Liver (tissue), 9 donors: ENCODE measurements around the gene ZNF292. TPM values are rescaled to one million over a fixed set of nuclear protein-coding genes. Genes with fewer than 3 reads are reported as not detected.

ENCODE experiments used
- DNase-seq: peaks from one replicate; pipeline ENCODE4 v3.0.0-alpha.2; 2017; ENCODE audit warnings: low spot score
- H3K27ac ChIP-seq, 2 donors: one replicate each; pipeline ENCODE4 v1.7.0; 2013; ENCODE audit warnings: inconsistent platforms in 2 of 2, low read length in 2 of 2, control low read depth in 1 of 2, low read depth in 1 of 2, mild to moderate bottlenecking in 1 of 2
- H3K27me3 ChIP-seq, 4 donors: one replicate each; pipeline versions ENCODE4 v1.6.1 to v1.7.0; 2013; ENCODE audit warnings: low read length in 3 of 4, inconsistent platforms in 1 of 4, mild to moderate bottlenecking in 1 of 4, moderate library complexity in 1 of 4; ENCODE audit not compliant: control insufficient read depth in 4 of 4, insufficient read depth in 4 of 4
- H3K36me3 ChIP-seq, 4 donors: one replicate each; pipeline versions ENCODE4 v1.6.1 to v1.7.0; 2013; ENCODE audit warnings: low read length in 3 of 4, mild to moderate bottlenecking in 3 of 4, low read depth in 1 of 4, moderate library complexity in 1 of 4; ENCODE audit not compliant: control insufficient read depth in 4 of 4, insufficient read depth in 3 of 4
- H3K4me1 ChIP-seq, 4 donors: one replicate each; pipeline versions ENCODE4 v1.6.1 to v1.7.0; 2013; ENCODE audit warnings: low read length in 3 of 4, mild to moderate bottlenecking in 3 of 4, moderate library complexity in 1 of 4; ENCODE audit not compliant: control insufficient read depth in 4 of 4, insufficient read depth in 4 of 4
- H3K4me3 ChIP-seq, 3 donors: one replicate each; pipeline versions ENCODE4 v1.6.1 to v1.7.0; 2013; ENCODE audit warnings: low read length in 3 of 3, control low read depth in 1 of 3, low read depth in 1 of 3, mild to moderate bottlenecking in 1 of 3
- H3K9ac ChIP-seq, 2 donors: one replicate each; pipeline ENCODE4 v1.7.0; 2013; ENCODE audit warnings: low read length in 2 of 2, mild to moderate bottlenecking in 2 of 2, moderate library complexity in 2 of 2, control low read depth in 1 of 2, low read depth in 1 of 2
- H3K9me3 ChIP-seq, 4 donors: one replicate each; pipeline versions ENCODE4 v1.6.1 to v1.7.0; 2013; ENCODE audit warnings: low read length in 3 of 4; ENCODE audit not compliant: control insufficient read depth in 4 of 4
- ATF3 ChIP-seq: IDR thresholded peaks from 2 replicates; pipeline ENCODE4 v1.6.1; 2016; ENCODE audit warnings: antibody characterized with exemption
- CTCF ChIP-seq: fragments of 150-350 bp; IDR thresholded peaks from 2 replicates; pipeline ENCODE4 v1.5.1; 2017; ENCODE audit warnings: improper control_type of control experiment, low read depth, low read length; ENCODE audit not compliant: missing input control
- EGR1 ChIP-seq, 2 donors: IDR thresholded peaks; 2 replicates each; pipeline ENCODE4 v1.6.1; 2016 to 2018; ENCODE audit warnings: antibody characterized with exemption in 2 of 2, low read depth in 2 of 2
- FOXA1 ChIP-seq: IDR thresholded peaks from 2 replicates; pipeline ENCODE4 v1.6.1; 2016; ENCODE audit warnings: antibody characterized with exemption
- FOXA2 ChIP-seq: IDR thresholded peaks from 2 replicates; pipeline ENCODE4 v1.6.1; 2016; ENCODE audit warnings: antibody characterized with exemption
- GABPA ChIP-seq, 2 donors: IDR thresholded peaks in 1 of 2; conservative IDR thresholded peaks in 1 of 2; 2 replicates each; pipeline ENCODE4 v1.6.1; 2016; ENCODE audit warnings: antibody characterized with exemption in 2 of 2, mild to moderate bottlenecking in 1 of 2, moderate library complexity in 1 of 2
- HNF4A ChIP-seq, 2 donors: conservative IDR thresholded peaks; 2 replicates each; pipeline ENCODE4 v1.6.1; 2016; ENCODE audit warnings: antibody characterized with exemption in 2 of 2, mild to moderate bottlenecking in 2 of 2
- HNF4G ChIP-seq: IDR thresholded peaks from 2 replicates; pipeline ENCODE4 v1.6.1; 2016; ENCODE audit warnings: antibody characterized with exemption
- MAX ChIP-seq: IDR thresholded peaks from 2 replicates; pipeline ENCODE4 v1.6.1; 2016; ENCODE audit warnings: antibody characterized with exemption
- NR2F2 ChIP-seq: IDR thresholded peaks from 2 replicates; pipeline ENCODE4 v1.6.1; 2016; ENCODE audit warnings: antibody characterized with exemption
- RAD21 ChIP-seq, 2 donors: IDR thresholded peaks; 2 replicates each; pipeline ENCODE4 v1.6.1; 2016; ENCODE audit warnings: antibody characterized with exemption in 2 of 2, mild to moderate bottlenecking in 2 of 2
- REST ChIP-seq: IDR thresholded peaks from 2 replicates; pipeline ENCODE4 v1.6.1; 2016; ENCODE audit warnings: antibody characterized with exemption, mild to moderate bottlenecking
- RXRA ChIP-seq, 2 donors: IDR thresholded peaks; 2 replicates each; pipeline ENCODE4 v1.6.1; 2017 to 2018; ENCODE audit warnings: antibody characterized with exemption in 2 of 2, mild to moderate bottlenecking in 1 of 2
- SP1 ChIP-seq: IDR thresholded peaks from 2 replicates; pipeline ENCODE4 v1.6.1; 2018; ENCODE audit warnings: antibody characterized with exemption, mild to moderate bottlenecking
- TAF1 ChIP-seq: conservative IDR thresholded peaks from 2 replicates; pipeline ENCODE4 v1.6.1; 2016; ENCODE audit warnings: antibody characterized with exemption, mild to moderate bottlenecking
- YY1 ChIP-seq: IDR thresholded peaks from 2 replicates; pipeline ENCODE4 v1.6.1; 2016; ENCODE audit warnings: antibody characterized with exemption, mild to moderate bottlenecking
- ZBTB33 ChIP-seq: IDR thresholded peaks from 2 replicates; pipeline ENCODE4 v1.6.1; 2016; ENCODE audit warnings: antibody characterized with exemption
- WGBS: extraction: QIAGEN DNeasy Blood & Tissue Kit; methylation state at CpG from one replicate; pipeline ENCODE4 v1.1.7; 2013; 5-methylcytosine and 5-hydroxymethylcytosine counted together
- polyA plus RNA-seq, 2 donors: library from polyadenylated mRNA; stranded (reverse) in 1 of 2; unstranded in 1 of 2; fragments of 200-250 nt in 1 of 2; fragments of >200 nt in 1 of 2; fragmentation: Nextera tagmentation in 1 of 2; extraction: Ambion mirVana in 1 of 2; gene quantifications; one replicate each; pipeline versions ENCODE4 v1.2.1 to v1.2.3, GENCODE V29; 2013 to 2015
- total RNA-seq, 2 donors: library from RNA; depleted of rRNA; stranded (reverse); fragments of >200 nt; gene quantifications; one replicate each; pipeline ENCODE4 v1.2.3, GENCODE V29; 2014
- donor health status: healthy.
- donor health status: healthy.
- donor health status: healthy.
- donor health status: healthy.
- donor health status: healthy.

Gene ZNF292
- total and polyA plus RNA-seq, 4 donors: 2.7 to 16.4 (median 12.5) TPM

GRCh38 chr6:87200469-87201175, 45.3 kb downstream of the ZNF292 start:
- DNase-seq: no peak
- Histone ChIP-seq H3K9me3 (no peaks in the 10 kb centered on the region), H3K27ac (no peak overlapping the region), H3K9ac (no peak overlapping the region), H3K4me1 (no peaks in the 10 kb centered on the region), H3K36me3 (no peaks in the 10 kb centered on the region), H3K27me3 (no peaks in the 10 kb centered on the region), H3K4me3 (no peak overlapping the region)
- 94% methylated on average over 4 of the region's 4 CpGs for WGBS
- no peak for TF ChIP-seq GABPA (IDR thresholded peaks at IDR 0.05 in 1 of 2, conservative IDR thresholded peaks at IDR 0.05 in 1 of 2)
- TF ChIP-seq HNF4G: no peak
- no peak for TF ChIP-seq ATF3
- no peak for TF ChIP-seq TAF1
- no peak for TF ChIP-seq RAD21 (IDR thresholded peaks at IDR 0.05)
- TF ChIP-seq FOXA1: no peak
- no peak for TF ChIP-seq SP1
- TF ChIP-seq MAX: no peak
- TF ChIP-seq RXRA (IDR thresholded peaks at IDR 0.05): no peak
- TF ChIP-seq HNF4A (conservative IDR thresholded peaks at IDR 0.05): no peak
- no peak for TF ChIP-seq EGR1 (IDR thresholded peaks at IDR 0.05; ENCODE audit: low read depth in 2 of 2)

- H3K4me1 ChIP-seq: no peaks in the 10 kb centered on the region
- TF ChIP-seq FOXA2 (no peak), ZBTB33 (no peak), HNF4A (conservative IDR thresholded peaks at IDR 0.05) (no peak), ATF3 (no peak), CTCF (no peak), REST (no peak), NR2F2 (no peak), RAD21 (IDR thresholded peaks at IDR 0.05) (no peak), HNF4G (no peak), TAF1 (no peak), YY1 (no peak), SP1 (no peak), RXRA (IDR thresholded peaks at IDR 0.05) (no peak), EGR1 (IDR thresholded peaks at IDR 0.05; ENCODE audit: low read depth in 2 of 2) (no peak), GABPA (IDR thresholded peaks at IDR 0.05 in 1 of 2, conservative IDR thresholded peaks at IDR 0.05 in 1 of 2) (no peak), FOXA1 (no peak)
- H3K9me3 ChIP-seq: no peaks in the 10 kb centered on the region
- H3K9ac ChIP-seq: no peak overlapping the region
- no peak overlapping the region for H3K27ac ChIP-seq
- H3K27me3 ChIP-seq: no peaks in the 10 kb centered on the region
- no peak for DNase-seq
- H3K36me3 ChIP-seq: peaks cover 0 to 3% (median 0%) of the 10 kb centered on the region in 4 donors
- H3K4me3 ChIP-seq: no peak overlapping the region
- 93% methylated on average over 4 of the region's 4 CpGs for WGBS
These were observed 48.2 kb downstream of the ZNF292 start for GRCh38 chr6:87203448-87204023.
